GM12864 (cell line): Measurements from ENCODE around the gene B4GALT4.

Experiments used
- DNase-seq: peaks from one replicate; pipeline ENCODE4 v3.0.0-alpha.2; 2011; ENCODE audit warnings: low read depth
- H3K4me3 ChIP-seq: 2 replicates; pipeline ENCODE4 v1.5.1; 2011; ENCODE audit warnings: mild to moderate bottlenecking, low read depth, low read length, control low read depth
- TF ChIP-seq, protein P1 (sequence below): IDR thresholded peaks from 2 replicates; pipeline ENCODE4 v1.5.1; 2011; ENCODE audit warnings: low read depth, mild to moderate bottlenecking, moderate library complexity, low read length, control low read depth, inconsistent platforms; ENCODE audit errors: missing control alignments

B4GALT4 gene

DNA sequence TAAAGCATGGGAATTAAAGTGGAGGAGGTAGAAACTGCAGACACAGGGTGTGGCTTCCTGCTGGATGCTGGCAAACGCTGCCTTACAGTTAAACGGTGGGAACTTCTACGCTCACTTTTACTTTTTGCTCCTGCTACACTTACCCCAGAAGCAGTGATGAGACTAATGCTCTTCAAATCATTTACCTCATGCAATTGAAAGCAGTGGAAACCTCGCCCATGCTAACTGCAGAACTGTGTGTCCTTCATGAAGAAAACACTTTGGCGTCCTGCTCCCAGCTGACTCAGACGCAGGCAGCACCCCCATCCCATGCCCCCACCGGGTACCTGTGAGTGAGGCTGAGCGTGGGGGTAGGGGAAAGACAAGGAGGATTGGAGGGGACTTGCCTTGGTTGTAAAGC is 35.5 kb downstream of the B4GALT4 start:
- TF ChIP-seq, protein P1, sequence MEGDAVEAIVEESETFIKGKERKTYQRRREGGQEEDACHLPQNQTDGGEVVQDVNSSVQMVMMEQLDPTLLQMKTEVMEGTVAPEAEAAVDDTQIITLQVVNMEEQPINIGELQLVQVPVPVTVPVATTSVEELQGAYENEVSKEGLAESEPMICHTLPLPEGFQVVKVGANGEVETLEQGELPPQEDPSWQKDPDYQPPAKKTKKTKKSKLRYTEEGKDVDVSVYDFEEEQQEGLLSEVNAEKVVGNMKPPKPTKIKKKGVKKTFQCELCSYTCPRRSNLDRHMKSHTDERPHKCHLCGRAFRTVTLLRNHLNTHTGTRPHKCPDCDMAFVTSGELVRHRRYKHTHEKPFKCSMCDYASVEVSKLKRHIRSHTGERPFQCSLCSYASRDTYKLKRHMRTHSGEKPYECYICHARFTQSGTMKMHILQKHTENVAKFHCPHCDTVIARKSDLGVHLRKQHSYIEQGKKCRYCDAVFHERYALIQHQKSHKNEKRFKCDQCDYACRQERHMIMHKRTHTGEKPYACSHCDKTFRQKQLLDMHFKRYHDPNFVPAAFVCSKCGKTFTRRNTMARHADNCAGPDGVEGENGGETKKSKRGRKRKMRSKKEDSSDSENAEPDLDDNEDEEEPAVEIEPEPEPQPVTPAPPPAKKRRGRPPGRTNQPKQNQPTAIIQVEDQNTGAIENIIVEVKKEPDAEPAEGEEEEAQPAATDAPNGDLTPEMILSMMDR: no peak
- H3K4me3 ChIP-seq: no peak overlapping the region
- no peak for DNase-seq

DNA sequence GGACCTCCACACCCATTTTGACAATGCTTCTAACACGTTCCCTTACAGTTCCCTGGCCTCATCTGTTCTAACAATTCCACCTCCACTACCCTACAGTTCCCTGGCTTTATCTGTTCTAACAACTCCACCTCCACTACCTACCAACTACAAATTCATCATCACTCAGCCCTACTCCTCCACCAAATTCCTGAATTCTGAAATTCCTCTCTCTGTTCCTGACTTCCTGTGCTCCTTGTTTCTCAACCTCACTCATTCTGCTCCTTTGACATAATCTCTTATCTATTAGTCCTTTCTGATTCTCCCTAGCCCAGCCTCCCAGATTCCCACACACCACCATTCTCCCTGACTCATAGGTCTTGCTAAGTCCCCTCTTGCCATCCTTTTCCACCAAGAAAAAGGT is 44.8 kb downstream of the B4GALT4 start:
- TF ChIP-seq, protein P1: no peak
- no peak for DNase-seq
- no peak overlapping the region for H3K4me3 ChIP-seq

DNA sequence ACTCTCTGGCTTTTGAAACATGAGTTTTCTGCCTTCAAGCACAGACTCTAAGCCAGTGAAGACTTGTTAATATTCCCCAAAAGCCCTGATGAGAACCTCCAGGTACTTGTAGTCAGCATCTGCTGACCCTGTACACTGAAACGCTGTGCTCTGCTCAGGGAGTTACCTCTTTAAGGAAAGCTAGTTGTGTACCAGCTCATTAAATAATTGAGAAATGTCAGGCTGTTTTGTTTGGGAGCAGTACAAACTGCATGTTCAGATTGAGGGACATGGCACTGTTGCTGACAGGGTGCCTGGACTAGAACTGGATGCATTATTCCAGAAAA is 45.6 kb downstream of the B4GALT4 start:
- DNase-seq: no peak
- TF ChIP-seq, protein P1: no peak

DNA sequence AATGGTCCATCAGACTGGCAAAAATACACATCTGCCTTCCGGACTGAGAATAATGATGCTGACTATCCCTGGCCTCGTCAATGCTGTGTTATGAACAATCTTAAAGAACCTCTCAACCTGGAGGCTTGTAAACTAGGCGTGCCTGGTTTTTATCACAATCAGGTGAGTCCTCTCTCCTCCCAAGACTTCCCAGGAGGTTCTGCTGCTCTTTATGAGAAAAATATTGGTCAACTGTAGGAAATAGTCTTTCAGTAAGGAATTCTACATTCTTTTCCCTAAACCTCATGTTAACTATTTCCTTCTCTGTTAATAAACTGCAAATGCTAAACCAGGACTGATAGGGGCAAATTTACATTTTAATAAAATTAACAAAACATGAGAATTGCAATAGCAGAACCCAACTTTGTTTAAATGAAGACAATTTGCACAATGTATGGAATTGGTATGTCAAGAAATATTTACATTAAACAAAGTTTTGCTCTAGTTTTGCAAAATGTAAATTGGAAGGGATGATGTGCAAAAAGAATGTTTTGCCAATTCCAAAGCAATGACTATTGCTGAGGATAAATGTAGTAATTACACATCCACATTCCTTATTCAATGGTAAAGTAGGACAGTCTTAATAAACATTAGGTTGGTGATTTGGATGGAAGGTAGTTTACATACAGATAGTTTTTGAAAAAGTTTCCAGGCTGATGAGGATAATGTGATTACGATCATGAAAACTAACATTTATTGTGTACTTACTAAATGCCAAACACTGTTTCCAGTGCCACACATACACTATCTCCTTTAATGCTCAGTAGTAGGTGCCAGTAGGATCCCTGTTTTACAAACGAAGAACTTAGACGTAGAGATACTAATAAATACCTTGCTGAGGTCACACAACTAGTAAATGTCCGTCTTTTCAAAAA is 46.2 kb downstream of the B4GALT4 start:
- TF ChIP-seq, protein P1: no peak
- no peak overlapping the region for H3K4me3 ChIP-seq
- DNase-seq: no peak

More for the DNA sequence above, 45.6 kb downstream of the B4GALT4 start:
- no peak overlapping the region for H3K4me3 ChIP-seq

DNA sequence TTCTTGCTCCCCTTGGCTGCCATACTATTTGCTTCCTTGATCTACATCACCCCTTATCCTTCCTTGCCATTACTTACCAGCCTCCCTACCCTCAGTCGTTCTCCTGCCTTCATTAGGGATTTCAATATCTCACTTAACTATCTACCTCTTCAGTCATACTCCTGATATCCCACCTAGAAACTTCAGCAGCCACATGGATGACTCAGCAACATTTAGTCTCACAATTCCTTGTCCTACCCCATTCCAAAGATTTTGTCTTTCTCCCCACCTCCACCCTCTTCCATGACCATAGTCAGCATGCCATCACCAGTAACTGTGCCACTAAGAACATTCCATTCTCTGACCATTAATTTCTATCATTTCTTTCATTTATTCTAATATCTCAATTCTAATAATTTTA is 48.9 kb downstream of the B4GALT4 start:
- no peak for DNase-seq
- TF ChIP-seq, protein P1: no peak
- no peak overlapping the region for H3K4me3 ChIP-seq

DNA sequence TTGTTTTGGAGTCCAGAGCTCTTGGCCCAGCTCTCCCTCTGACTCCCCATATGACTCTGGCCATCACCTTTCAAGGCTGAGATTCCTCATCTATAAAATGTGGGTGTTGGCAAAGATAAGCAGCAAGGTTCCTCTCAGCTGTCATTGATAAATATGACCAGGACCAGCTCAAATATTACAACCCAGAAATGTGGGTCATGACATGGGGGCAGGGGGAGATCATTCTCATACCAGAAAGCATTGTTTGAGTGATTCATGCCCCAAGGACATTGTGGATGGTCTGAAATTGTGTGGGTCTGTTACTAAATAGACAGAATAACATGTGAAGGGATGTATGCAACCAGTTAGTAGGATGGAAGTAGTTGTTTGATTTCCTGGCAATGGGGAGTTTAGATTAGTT is 53.4 kb downstream of the B4GALT4 start:
- no peak for DNase-seq
- H3K4me3 ChIP-seq: no peak overlapping the region
- TF ChIP-seq, protein P1: no peak

DNA sequence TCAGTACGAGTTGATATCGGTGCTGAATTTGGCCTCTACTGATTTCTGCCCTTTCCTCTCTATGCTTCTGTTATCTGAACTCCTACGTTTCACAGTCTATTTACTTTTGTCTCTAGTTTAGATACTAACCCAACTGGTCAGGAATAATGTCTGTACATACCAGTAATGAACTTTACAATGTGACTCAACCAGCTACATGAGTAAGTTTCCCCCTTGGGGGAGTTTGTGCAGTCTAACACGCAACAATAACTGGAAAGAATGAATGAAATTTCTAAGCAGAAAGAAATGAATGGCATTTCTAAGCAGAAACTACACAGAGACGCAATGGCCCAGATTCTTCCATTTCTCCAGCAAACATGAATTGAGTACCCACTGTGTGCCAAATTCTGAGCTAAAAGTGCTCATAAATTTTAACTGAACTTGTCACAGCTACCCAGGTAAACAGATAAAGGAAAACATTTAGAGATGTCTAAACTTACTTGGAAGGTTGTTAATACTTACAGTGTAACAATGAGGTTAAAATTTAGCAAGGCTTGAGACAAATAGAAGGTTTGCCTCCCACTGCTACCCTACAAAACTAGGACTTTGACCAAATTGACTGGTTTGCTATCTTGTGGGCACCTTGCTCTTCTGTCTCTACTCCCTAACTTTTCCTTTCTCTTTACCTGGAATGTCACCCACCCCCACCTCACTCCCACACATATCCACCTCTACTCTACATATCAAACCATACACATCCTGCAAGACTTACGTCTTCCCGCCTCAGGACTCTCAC is 55.7 kb downstream of the B4GALT4 start:
- TF ChIP-seq, protein P1: no peak
- no peak overlapping the region for H3K4me3 ChIP-seq
- DNase-seq: no peak
